Measurements from ENCODE around the gene SNAPC3.
"Not testable (repeated sequence)": the region's sequence is repeated elsewhere in the genome, so short reads cannot be mapped to it uniquely, and the experiment has no call there.

Gene SNAPC3

DNA sequence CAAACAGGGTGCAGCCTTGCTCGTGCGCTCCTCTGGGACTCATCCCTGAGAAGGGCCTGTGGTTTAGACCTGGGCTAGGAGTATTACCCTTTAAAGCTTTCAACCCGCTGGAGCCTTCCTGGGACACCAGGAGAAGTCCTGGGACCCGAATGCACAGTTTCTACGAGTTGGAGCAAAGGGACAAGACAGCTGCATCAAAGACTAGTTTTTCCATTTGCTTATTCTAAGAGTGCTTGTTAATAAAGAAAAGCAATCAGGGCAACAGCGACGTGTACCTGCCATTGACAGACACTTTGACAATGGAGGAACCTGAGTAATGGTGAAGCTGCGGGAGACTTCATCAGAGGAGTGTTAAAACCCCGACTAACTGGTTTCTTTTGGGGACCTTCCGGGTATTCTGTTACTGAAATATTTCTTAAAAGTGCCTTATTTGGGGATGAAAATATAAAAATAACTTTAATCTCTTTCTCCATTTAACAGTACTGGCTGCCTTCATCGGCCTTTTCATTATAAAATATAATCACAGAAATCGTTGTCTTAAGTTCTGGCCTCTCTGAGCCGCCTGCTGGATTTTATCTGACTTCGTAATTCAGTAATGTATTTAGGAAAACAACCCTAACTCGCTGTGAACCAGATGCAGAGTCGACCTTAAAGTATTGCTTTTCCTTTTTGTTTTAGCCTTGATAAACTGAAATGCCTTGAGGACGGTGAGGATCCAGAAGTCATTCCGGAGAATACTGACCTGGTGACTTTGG, 732 bp downstream of the SNAPC3 start:
- no peak for DNase-seq (ENCODE audit: low spot score)

DNA sequence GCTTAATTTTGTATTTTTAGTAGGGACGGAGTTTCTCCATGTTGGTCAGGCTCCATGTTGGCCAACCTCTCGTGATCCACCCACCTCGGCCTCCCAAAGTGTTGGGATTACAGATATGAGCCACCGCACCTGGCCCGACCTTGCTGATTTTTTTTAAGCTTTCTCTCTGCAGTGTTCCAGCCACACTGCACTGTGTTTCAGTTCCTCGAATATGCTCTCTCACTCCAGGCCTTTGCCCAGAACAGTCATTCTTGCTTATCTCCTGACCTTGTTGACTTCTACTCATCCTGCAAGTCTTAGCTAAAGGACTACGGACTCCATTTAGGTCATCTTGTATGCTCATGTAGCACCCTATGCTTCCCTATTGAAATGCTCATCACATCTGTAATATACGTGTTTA, 3.3 kb downstream of the SNAPC3 start:
- no peak for DNase-seq (ENCODE audit: low spot score)

GRCh38 chr9:15427702-15428101, 5.0 kb downstream of the SNAPC3 start:
- DNase-seq (ENCODE audit: low spot score): not testable (repeated sequence)

DNA sequence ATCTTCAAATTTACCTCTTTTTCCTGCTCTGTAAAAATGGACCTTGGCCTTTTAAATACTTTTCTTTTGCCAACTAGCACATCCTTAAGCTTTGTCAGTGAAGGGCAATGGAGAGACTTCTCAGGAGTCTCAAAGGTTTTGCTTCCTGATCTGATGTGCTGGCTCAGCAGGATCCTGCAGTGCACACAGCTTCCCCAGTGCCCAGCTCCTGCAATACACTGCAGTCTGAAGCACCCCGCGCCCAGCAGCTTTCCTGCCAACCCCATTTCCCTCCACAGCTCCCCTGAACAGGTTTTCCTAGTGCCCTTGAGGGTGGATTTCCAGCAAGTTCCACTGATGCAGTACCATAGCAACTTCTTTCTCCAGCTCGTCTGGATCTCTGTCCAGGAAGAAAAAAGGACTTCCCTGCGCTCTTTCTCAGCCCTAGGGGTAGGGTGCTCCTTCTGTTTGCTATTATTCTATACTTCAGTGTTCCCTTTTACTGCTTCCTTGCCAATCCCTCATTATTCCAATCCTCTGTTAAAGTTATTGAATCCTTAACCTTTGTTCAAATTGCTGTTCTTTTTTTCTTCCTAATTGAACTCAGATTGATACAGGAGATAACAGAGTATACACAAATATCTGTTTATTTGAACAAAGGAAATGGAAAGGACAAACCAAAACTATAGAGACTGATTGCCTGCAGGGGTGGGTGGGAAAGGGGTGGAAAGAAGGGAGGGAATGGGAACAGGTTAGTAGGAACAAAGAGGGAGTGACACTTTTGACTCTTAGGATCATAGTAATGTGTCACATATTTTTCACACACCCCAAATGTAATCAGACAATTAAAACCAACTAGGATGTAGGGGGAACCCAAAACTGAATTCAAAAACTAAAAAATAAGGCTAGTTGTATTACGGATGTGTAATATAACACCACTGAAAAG, 8.5 kb downstream of the SNAPC3 start:
- DNase-seq (ENCODE audit: low spot score): no peak

DNA sequence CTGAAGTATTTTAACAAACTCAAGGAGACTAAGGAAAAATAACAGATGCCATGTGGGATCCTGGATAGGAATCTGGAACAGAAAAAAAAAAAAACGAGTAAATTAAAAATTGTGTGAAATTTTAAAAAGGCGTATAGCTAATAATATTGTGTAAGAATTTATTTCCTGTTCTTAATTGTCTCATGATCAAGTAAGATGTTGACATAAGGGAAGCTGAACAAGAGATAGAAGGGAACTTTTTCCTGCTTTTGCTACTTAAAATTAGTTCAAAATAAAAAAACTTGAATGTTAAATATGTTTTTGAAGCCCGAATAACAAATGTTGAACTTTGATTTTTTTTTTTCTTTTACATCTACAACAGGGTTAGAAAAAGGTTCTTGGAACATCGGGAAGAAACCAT, 10.5 kb downstream of the SNAPC3 start:
- DNase-seq (ENCODE audit: low spot score): no peak

GRCh38 chr9:15433661-15434060, 11.0 kb downstream of the SNAPC3 start:
- DNase-seq (ENCODE audit: low spot score): no peak

- DNase-seq (ENCODE audit: low spot score): no peak
These were observed 16.2 kb downstream of the SNAPC3 start for GRCh38 chr9:15438891-15439290.

DNA sequence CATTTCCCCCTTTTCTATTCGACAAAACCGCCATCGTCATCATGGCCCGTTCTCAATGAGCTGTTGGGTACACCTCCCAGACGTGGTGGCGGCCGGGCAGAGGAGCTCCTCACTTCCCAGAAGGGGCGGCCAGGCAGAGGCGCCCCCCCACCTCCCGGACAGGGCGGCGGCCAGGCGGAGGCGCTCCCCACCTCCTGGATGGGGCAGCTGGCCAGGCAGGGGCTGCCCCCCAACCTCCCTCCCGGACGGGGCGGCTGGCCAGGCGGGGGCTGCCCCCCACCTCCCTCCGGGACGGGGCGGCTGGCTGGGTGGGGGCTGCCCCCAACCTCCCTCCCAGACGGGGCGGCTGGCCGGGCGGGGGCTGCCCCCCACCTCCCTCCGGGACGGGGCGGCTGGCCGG, 19.2 kb downstream of the SNAPC3 start:
- not testable (repeated sequence) for DNase-seq (ENCODE audit: low spot score)

DNA sequence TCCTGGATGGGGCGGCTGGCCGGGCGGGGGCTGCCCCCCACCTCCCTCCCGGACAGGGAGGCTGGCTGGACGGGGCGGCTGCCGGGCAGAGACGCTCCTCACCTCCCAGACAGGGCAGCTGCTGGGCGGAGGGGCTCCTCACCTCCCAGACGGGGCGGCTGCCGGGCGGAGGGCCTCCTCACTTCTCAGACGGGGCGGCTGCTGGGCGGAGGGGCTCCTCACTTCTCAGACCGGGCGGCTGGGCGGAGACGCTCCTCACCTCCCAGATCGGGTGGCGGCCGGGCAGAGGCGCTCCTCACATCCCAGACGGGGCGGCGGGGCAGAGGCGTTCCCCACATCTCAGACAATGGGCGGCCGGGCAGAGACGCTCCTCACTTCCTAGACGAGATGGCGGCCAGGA, 19.6 kb downstream of the SNAPC3 start:
- DNase-seq (ENCODE audit: low spot score): not testable (repeated sequence)

DNA sequence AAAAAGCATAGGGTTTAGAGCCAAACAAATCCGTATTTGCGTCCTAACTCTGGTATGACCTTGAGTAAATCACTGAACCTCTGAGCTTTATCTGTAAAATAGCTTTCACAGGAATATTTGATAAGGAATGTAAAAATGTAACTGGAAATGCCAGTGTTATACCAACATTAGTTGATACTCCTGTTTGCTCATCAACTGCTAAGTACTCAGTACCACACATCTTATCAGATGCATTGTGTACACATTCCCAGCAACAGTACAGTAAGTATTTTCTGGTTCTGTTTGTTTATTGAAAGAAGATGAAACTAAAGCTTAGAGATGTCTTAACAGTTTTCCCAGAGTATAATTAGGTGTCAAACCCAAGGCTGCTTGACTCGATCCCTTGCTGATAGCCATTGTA, 21.5 kb downstream of the SNAPC3 start:
- no peak for DNase-seq (ENCODE audit: low spot score)

GRCh38 chr9:15453956-15454355, 31.3 kb downstream of the SNAPC3 start:
- DNase-seq (ENCODE audit: low spot score): no peak

DNA sequence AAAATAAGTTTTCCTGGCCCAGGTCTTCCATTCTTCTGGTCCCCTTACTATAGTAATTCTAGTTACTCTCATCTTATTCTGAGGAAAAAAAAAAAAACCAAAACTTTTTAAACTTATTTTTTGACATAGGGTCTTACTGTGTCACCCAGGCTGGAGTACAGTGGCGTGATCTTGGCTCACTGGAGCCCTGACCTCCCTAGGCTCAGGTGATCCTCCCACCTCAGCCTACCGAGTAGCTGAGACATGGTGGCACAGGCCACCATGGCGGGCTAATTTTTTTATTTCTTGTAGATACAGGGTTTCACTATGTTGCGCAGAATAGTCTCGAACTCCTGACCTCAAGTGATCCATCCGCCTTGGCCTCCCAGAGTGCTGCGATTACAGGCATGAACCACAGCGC, 38.4 kb downstream of the SNAPC3 start:
- no peak for DNase-seq (ENCODE audit: low spot score)

DNA sequence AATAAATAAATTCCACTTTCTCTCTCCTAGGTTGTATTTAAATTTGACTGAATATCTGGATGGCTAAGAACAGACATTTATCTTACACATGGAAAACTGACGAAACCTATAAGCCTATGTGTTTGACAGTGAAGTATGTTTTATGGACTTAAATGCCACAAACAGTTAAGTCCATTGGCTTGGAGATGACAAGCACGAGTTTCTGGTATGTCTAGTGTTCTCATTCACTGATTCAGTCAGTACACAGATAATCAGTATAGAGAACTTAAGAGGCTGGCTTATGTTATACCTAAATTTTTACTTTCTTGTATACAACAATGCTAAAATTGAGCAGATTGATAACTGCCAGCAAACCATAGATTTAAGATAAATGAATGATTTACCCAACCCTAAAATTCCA, 38.9 kb downstream of the SNAPC3 start:
- no peak for DNase-seq (ENCODE audit: low spot score)

DNA sequence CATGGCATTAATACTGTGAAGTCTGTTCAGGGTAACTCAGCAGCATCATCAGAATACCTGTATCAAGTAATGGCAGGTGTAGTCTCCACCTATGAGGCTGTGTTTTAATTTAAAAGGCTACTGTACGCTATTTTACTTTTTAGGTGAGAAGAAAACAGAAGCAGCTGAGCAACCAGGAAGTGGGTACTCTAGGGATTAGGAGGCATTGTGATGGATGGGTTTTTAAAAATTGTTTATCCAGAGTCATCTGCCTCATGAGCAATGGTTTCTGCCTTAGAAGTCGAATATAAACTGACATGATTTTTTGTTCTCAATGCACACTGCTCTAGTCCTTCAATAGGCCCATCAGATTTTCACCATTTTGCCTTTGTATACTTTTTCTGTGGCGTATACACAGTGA, 45.5 kb downstream of the SNAPC3 start:
- DNase-seq (ENCODE audit: low spot score): no peak

GRCh38 chr9:15469406-15469805, 46.7 kb downstream of the SNAPC3 start:
- DNase-seq (ENCODE audit: low spot score): no peak

DNA sequence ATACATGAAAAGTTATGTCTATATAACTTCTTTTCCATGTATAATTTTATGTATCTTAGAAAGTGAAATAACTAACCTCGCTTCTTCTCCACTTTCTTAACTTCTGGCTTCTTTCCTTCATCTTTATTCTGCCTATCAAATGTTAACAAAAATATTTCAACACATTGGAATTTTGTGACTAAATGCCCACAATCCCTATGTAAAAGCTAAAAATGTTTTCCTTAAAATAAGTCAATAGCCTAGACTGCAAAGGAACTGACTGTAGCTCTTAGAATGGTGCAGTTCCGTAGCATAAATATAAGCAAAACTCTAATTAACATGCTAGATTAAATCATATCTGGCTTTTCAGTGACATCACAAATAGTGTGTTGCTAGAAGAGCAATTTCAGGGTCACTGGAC, 47.2 kb downstream of the SNAPC3 start:
- no peak for DNase-seq (ENCODE audit: low spot score)

DNA sequence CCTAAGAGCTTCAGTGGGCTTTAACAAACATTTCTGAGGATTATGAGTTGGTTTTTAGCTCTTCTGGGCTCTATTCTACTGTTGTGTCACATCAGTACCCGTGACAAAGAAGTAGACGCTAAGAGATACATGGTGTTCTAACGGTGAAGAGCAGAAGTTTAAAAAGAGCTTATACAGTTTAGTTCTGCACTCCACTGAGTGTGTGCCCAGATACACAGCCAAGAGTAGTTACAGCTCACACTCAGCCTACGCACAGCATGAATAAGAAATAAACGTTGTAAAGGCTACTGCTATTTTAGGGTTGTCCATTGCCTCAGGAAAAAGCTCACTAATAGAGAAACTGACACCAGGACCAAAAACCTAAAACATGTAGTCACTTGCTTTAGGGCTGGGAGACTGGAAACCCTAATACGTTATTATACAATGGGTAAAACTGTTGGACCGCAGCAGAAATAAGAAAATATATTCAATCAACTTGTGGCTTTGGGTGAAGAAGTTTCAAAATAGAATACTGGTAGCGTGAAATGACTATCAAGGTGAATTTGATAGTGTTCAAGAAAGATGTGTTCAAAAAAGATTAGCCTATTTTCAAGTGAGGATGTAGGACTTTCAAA, 53.4 kb downstream of the SNAPC3 start:
- DNase-seq (ENCODE audit: low spot score): no peak

DNA sequence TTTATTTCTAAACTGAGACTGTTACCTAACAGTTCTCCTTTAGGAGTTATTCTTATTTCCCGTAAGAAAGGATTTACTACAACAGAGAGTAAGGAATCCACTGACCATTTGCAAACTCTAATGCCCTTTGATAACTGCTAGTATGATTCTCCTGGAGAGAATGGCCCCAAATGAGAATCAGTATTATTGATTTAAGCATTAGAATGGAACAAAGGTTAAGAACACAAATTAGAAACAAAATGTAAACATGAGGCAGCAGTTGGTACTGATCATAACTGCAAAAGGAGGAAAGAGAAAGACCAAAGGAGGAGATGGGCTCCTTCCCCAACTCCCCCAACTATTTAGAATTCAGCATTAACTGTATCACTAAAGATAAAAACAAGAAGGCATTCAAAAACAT, 57.4 kb downstream of the SNAPC3 start:
- no peak for DNase-seq (ENCODE audit: low spot score)

GRCh38 chr9:15482146-15482545, 59.5 kb downstream of the SNAPC3 start:
- no peak for DNase-seq (ENCODE audit: low spot score)

- DNase-seq (ENCODE audit: low spot score): no peak
These were observed 62.1 kb downstream of the SNAPC3 start for GRCh38 chr9:15484802-15485201.

DNA sequence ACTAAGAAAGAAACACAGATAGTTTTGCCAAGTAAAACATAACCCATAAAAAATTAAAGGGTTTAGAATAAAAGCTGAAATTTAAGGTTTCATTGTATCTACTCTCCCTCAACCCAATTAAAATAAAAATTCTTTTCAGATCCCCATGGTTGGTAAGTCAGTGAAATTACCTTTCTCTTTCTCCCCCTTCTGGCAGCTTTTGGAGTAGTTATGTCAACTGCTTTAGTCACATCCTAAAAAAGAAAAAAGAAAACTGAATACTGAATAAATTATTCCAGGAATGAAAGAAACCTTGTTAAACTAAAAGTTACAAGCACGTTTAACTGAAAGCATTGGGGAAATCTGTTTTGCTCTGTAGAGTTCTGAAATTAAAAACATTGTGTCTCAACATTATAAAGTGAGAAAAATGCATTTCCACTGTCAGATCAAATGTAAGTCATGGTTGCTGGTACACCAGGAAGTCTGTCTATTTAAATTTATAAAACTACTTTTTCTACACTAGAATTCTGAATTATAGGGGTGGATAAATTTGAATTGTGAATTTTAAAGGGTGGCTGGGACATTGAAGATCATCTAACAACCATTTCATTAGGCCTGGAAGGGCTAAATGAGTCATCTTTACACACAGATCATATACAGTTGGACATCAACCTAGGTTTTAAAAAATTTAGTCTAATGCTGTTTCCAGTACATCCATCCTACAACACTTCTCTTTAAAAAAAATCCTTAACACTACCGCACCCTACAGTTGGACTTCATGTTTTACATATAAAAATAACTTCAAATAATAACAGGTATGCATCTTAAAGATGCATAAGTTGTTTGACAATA, 63.4 kb downstream of the SNAPC3 start:
- no peak for DNase-seq (ENCODE audit: low spot score)

- no peak for DNase-seq (ENCODE audit: low spot score)
These were observed 69.3 kb downstream of the SNAPC3 start for GRCh38 chr9:15491950-15492349.
